GM19035 (cell line): ENCODE measurements around the gene TMX2.

Source experiments
- ATAC-seq: cut with Tn5 transposase; IDR thresholded peaks from one replicate; pipeline ENCODE4 v1.9.1; 2021; ENCODE audit not compliant: unreplicated experiment

Gene TMX2

DNA sequence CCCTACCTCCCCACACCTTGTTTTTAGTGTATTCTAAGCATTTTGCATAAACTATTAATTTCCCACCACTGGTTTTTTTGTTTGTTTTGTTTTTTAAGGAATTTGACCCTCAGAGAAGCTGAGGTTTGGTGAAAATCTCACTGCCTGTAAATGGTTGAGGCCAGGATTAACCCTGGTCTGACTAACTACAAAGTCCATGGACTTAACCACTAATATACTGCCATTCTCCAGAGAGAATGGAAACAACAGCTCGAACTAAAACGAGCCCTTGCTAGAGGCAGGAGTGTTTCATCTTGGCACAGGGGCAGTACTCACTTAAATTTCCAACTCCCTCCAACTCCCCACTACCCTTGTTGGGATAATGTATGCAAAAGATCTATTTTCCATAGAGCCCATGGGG lies 52.2 kb downstream of the TMX2 start:
- no peak for ATAC-seq

- ATAC-seq, result no peak
Measured at GRCh38 chr11:57764972-57765371, 52.6 kb downstream of the TMX2 start.

GRCh38 chr11:57770793-57771192 lies 58.4 kb downstream of the TMX2 start:
- ATAC-seq, result no peak

DNA sequence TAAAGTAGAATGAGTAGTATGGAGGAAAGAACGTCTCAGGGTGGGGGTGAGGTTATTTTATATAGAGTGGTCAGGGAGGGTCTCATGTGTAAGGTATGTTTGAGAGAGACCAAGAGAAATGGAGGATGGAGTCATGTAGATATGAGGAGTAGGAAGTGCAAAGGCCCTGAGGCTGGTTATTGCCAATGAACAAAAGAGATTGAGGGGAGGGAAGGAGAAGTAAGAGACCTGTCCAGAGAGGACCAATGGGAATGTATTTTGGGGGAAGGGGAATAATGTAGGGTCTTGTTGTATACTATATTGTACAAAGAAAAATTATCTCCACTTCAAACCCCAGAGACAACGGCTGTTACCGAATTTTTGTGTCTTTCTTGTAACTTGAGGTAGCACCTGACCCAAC lies 59.0 kb downstream of the TMX2 start:
- no peak for ATAC-seq

DNA sequence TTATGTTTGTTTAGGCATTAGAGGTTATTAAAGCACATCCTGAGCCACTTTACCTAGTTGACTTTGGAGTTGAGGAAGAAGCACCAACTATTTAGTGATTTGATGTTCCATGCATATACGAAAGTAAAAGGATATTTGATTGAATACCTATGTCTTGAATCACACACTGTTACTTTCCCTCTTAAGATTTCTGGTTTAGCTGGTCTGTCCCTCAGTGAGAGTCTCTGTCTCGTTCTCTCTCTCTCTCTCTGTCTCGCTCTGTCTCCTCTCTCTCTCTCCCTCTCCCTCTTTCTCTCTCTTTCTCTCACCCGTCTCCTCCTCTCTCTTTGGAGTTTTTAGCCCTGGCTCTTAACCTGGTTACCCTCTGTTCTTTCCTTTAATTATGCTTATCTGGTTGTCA lies 60.2 kb downstream of the TMX2 start:
- no peak for ATAC-seq

DNA sequence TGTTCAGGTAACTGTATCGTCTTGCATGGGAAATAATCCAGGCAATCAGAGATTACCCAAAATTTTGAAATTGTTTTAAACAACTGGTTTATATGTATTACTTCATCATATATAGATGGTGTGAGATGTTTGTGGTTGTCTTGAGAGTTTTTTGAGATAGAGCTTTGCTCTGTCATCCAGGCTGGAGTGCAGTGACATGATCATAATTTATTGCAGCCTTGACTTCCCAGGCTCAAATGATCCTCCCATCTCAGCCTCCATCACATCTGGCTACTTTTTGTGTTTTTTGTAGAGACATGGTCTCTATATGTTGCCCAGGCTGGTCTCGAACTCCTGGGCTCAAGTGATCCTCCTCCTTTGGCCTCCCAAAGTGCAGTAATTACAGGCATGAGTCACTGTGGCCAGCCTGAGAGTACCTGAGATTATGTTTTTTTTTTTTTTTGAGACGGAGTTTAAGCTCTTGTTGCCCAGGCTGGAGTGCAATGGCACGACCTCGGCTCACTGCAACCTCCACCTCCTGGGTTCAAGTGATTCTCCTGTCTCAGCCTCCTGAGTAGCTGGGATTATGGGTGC lies 60.7 kb downstream of the TMX2 start:
- ATAC-seq, result no peak

DNA sequence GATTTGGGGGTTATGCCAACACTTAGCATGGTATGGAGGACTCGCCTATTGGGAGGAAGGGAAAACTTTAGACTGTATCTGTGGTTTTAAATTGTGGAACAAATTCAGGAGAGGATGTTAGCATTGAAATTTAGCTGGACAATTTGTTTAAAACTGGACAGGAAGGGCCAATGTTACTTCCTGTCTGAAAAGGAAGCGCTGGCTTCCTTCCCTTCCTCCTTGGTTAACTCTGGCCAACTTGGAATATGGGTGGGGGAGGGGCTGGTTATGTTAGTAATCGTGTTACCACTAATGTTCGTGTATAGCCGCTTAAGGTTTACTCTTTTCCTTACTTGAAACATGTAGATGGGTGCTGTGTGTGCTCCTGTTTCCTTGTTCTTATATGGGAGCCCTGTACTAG lies 63.1 kb downstream of the TMX2 start:
- ATAC-seq, result no peak

DNA sequence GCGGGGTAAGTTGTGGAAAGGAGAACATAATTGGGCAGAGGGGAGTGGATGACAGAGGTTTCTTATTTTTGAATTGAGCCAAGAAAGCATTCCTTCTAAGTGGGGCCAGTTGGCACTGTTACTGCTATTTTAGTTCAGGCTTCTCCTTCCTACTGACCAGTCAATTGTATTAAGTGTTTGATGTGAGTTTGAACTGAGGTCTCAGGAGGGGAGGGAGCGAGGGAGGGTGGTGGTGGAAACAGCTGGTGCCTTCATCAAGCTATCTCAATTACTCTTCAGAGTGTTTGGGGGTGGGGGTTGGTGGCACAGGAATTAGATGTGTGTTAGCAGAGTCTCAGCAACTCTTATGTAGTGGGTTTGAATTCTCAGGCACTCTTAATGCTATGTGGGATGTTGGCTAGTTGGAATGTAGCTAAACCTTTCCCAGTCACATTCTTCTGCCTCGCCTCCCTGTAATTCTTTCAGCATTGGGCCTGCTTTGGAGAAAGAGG lies 63.7 kb downstream of the TMX2 start:
- no peak for ATAC-seq

GRCh38 chr11:57776577-57777210 lies 64.3 kb downstream of the TMX2 start:
- no peak for ATAC-seq

DNA sequence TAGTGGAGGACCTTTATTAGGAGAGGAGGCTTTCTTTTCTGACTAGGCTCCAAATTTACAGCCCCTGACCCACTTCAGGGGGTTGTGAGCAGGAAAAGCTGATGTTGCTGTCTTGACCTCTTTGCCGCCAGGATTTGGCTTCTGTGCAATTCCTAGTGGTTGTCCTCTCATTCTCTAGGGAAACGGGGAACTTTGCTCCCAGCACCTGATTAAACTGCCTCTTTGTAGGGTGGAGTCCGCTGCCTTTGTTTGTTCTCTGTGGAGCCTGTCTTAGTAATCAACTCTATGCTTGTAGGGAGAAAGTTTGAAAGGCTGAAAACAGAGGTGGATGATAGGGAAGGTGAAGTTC lies 65.5 kb downstream of the TMX2 start:
- no peak for ATAC-seq

DNA sequence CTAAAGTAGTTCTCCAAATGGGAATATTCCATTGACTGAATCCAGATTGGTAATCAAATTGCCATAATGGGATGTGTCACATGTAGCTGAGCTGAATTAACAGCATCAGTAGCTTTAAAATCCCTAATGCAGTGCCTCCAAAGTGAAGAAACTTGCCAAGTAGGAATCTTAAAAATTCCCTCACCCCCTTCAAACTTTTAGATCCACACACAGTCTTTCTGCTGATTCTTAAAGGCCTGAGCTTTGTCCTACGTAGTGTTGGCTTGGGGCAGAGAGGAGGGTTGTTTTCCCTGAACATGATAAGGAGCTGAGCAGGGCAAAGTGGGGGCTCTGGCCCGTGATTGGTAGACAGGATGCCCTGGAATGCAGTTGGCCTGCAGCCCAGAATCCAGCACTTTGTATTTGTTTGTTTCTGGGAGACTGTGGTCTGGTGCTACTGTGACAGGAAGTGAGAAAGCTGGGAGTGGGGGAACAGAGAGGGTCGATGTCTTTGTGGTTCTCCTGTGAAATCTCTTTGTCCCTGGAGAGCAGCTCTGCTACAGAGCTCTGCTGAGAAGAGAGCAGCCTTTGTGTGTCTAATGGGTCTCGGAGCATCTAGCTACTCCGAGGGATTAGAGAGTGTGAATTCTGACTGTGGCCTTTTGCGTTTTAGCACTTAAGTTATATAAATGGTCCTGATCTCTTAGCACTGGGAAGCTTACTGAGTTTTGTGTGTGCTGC lies 66.1 kb downstream of the TMX2 start:
- no peak for ATAC-seq

DNA sequence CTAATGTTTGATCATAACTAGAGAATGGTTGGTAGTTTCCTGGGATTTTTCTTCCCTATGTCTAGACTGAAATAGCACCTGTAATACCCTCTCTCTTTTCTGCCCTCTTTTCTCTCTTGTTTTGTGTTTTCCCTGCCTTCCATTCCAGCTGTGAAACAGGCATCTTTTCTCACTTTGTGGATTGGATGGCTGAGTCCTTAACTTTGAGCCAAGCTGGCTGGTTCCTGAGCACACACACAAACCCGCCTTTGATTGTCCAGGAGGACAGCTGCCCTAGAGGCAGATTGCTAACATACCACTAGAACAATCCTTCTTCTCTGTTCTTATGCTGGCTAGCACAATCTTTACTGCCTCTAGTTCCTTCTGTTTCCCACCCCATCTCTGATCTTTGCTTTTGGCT lies 66.9 kb downstream of the TMX2 start:
- no peak for ATAC-seq

DNA sequence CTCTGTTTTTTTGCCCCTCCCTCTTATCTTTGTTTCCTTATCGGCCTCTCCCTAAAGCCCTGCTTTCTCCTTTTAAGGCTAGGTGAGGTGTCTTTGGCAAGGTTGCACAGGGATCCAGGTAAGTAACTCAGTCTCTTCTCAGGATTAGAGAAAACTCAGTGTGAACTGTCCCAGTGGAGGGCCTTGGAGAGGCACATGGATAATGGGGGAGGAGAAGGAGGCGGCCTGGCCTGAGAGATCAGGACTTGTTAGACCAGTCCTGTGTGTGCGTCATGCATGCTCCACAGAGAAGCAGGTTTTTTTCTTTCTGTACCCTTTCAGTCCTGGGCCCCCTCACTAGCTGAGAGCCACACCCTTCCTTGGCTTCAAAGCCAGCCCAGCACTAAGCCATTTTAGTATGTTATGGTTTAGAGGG lies 69.1 kb downstream of the TMX2 start:
- ATAC-seq, result no peak

DNA sequence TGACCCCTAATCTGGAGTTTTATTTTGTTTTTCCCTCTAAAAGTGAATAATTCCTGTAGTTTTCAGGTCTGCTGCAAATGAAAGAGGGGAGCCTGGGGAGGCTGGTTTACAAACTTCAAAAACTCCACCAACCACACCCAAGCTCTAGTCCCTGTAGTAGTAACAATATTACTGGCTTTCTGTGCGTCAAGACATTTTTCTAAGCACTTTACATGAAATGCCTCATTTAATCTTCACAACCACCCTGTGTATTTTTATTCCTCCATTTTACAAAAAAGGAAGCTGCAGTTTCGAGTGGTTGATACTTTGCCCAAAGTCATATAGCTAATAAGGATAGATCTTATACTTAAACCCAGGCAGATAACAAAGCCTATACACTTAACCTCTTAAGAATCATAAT lies 72.7 kb downstream of the TMX2 start:
- no peak for ATAC-seq

- no peak for ATAC-seq
Measured at GRCh38 chr11:57786436-57786835, 74.0 kb downstream of the TMX2 start.

DNA sequence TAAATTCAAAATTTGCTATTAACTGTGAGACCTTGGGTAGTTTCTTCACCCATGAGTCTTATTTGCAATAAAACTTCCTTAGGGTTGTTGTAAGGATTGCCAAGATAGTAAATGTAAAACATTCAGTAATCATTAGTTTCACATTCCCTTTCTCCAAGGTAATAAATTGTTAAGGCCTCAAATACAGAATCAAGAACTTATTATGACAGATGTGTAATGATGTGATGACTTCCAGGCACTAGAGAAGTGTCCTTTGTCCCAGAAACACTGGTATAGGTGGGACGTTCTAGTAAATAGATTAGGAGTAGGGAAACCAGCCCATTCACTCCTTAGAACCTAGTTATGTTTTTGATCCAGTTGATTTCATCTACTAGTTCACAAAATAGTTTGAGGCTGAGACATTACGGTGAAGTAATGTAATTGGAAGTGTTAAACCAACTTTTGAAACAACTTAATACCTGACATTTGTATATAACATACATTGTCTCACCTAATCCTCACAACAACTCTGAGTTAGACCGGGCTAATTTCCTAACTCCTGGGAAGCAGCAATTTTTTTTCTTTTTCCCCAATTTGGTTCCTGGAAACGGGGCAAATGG lies 74.7 kb downstream of the TMX2 start:
- no peak for ATAC-seq

DNA sequence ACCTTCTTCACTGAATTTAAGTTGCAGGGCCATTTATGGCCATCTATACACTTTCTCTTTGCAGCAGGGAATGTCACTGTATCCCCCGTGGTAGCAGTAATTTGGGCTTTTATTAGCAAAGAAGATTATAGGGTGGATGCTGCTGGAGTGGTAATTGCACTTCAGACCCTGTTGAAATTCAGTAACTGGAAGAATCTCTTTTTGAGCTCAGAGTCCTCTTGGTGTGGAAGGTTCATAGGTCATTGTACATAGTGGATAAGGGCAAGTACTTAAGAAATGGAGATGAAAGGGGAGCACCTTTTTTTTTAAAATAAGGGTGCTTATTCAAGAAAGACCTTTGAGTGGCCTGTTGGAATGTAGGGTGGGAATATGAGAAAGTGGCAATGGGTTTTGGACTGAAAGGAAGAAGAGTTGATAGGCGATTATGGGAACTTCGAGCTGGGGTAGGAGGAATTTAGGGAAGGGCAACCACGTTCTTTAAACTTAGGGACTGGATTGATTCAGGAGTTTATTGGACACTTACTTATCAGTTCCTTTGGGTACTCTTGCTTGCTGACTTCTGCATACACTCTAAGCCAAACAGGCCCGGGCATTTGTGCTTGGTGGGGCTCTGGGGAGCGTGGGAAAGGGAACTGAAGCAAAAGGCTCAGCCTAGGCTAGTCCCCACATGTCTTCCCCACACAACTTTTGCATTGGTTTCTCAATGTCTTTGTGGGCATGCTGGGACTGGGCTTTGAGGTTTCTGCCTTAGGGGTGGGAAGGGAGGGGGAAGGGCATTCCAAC lies 75.7 kb downstream of the TMX2 start:
- ATAC-seq, result no peak

DNA sequence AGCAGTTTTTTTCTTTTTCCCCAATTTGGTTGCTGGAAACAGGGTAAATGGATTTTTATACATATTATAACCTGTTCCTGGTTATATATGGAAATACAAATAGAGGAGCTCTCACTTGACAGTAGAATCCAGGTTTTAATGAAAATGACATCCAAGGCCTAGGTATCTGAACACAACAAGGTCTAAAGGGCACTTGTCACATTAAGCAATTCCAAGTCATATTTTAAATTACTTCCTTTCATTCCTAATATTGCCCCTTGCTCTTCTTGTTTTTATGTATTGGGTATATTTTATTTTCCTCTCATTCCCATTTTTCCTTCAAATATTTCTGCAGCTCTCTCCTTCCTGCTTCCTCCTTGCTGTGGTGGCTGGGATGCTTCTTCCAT lies 76.3 kb downstream of the TMX2 start:
- ATAC-seq, result no peak
